ENCODE data around the gene SEPTIN7.
A peak's percentile ranks its signal among the peaks of the same experiment; 100 is the strongest.
"Not testable (repeated sequence)": the region's sequence is repeated elsewhere in the genome, so short reads cannot be mapped to it uniquely, and the experiment has no call there.

SEPTIN7 gene

GRCh38 chr7:35800718-35801391 lies at the start of gene SEPTIN7:
SEPTIN7 (plus strand) TSS chr7:35801057; CDS start chr7:35801210, 153 bp downstream.
- Histone ChIP-seq H3K9ac (ENCODE audit: low read length) (peak within 1 kb of the TSS; percentile 95), H3K27me3 (ENCODE audit: control insufficient read depth, insufficient read depth, low read length) (no peaks in the 10 kb centered on the region), H3K4me1 (ENCODE audit: control insufficient read depth, insufficient read depth, low read length) (peaks cover 5% of the 10 kb centered on the region), H3K4me3 (ENCODE audit: low read length) (peak within 1 kb of the TSS; percentile 81), H3K36me3 (ENCODE audit: control insufficient read depth, insufficient read depth, low read length) (no peaks in the 10 kb centered on the region), H3K9me3 (ENCODE audit: control insufficient read depth, low read length) (no peaks in the 10 kb centered on the region)

- no peak overlapping the region for H3K9ac ChIP-seq (ENCODE audit: low read length)
- H3K9me3 ChIP-seq (ENCODE audit: control insufficient read depth, low read length), result no peaks in the 10 kb centered on the region
- H3K36me3 ChIP-seq (ENCODE audit: control insufficient read depth, insufficient read depth, low read length), result no peaks in the 10 kb centered on the region
- H3K4me1 ChIP-seq (ENCODE audit: control insufficient read depth, insufficient read depth, low read length), result no peaks in the 10 kb centered on the region
- H3K27me3 ChIP-seq (ENCODE audit: control insufficient read depth, insufficient read depth, low read length), result no peaks in the 10 kb centered on the region
- no peak overlapping the region for H3K4me3 ChIP-seq (ENCODE audit: low read length)
Observed at GRCh38 chr7:35752742-35753141, 48.1 kb upstream of the SEPTIN7 start.

- Histone ChIP-seq H3K4me3 (ENCODE audit: low read length) (no peak overlapping the region), H3K36me3 (ENCODE audit: control insufficient read depth, insufficient read depth, low read length) (no peaks in the 10 kb centered on the region), H3K4me1 (ENCODE audit: control insufficient read depth, insufficient read depth, low read length) (no peaks in the 10 kb centered on the region), H3K9me3 (ENCODE audit: control insufficient read depth, low read length) (no peaks in the 10 kb centered on the region), H3K9ac (ENCODE audit: low read length) (no peak overlapping the region), H3K27me3 (ENCODE audit: control insufficient read depth, insufficient read depth, low read length) (no peaks in the 10 kb centered on the region)
Observed at GRCh38 chr7:35753761-35754603, 46.9 kb upstream of the SEPTIN7 start.

GRCh38 chr7:35754741-35755140 lies 46.1 kb upstream of the SEPTIN7 start:
- Histone ChIP-seq H3K4me3 (ENCODE audit: low read length) (no peak overlapping the region), H3K36me3 (ENCODE audit: control insufficient read depth, insufficient read depth, low read length) (no peaks in the 10 kb centered on the region), H3K27me3 (ENCODE audit: control insufficient read depth, insufficient read depth, low read length) (no peaks in the 10 kb centered on the region), H3K9ac (ENCODE audit: low read length) (no peak overlapping the region), H3K9me3 (ENCODE audit: control insufficient read depth, low read length) (no peaks in the 10 kb centered on the region), H3K4me1 (ENCODE audit: control insufficient read depth, insufficient read depth, low read length) (no peaks in the 10 kb centered on the region)

GRCh38 chr7:35755711-35756110 lies 45.1 kb upstream of the SEPTIN7 start:
- Histone ChIP-seq H3K4me3 (ENCODE audit: low read length) (no peak overlapping the region), H3K9ac (ENCODE audit: low read length) (no peak overlapping the region), H3K36me3 (ENCODE audit: control insufficient read depth, insufficient read depth, low read length) (no peaks in the 10 kb centered on the region), H3K27me3 (ENCODE audit: control insufficient read depth, insufficient read depth, low read length) (no peaks in the 10 kb centered on the region), H3K9me3 (ENCODE audit: control insufficient read depth, low read length) (no peaks in the 10 kb centered on the region), H3K4me1 (ENCODE audit: control insufficient read depth, insufficient read depth, low read length) (no peaks in the 10 kb centered on the region)

- not testable (repeated sequence) for H3K27me3 ChIP-seq (ENCODE audit: control insufficient read depth, insufficient read depth, low read length); H3K4me1 ChIP-seq (ENCODE audit: control insufficient read depth, insufficient read depth, low read length); H3K4me3 ChIP-seq (ENCODE audit: low read length); H3K36me3 ChIP-seq (ENCODE audit: control insufficient read depth, insufficient read depth, low read length); H3K9ac ChIP-seq (ENCODE audit: low read length); H3K9me3 ChIP-seq (ENCODE audit: control insufficient read depth, low read length)
Observed at GRCh38 chr7:35756453-35756852, 44.4 kb upstream of the SEPTIN7 start.

GRCh38 chr7:35757574-35757973 lies 43.3 kb upstream of the SEPTIN7 start:
- Histone ChIP-seq H3K9ac (ENCODE audit: low read length) (no peak overlapping the region), H3K4me1 (ENCODE audit: control insufficient read depth, insufficient read depth, low read length) (no peaks in the 10 kb centered on the region), H3K27me3 (ENCODE audit: control insufficient read depth, insufficient read depth, low read length) (no peaks in the 10 kb centered on the region), H3K9me3 (ENCODE audit: control insufficient read depth, low read length) (no peaks in the 10 kb centered on the region), H3K4me3 (ENCODE audit: low read length) (no peak overlapping the region), H3K36me3 (ENCODE audit: control insufficient read depth, insufficient read depth, low read length) (no peaks in the 10 kb centered on the region)

- Histone ChIP-seq H3K4me3 (ENCODE audit: low read length) (no peak overlapping the region), H3K4me1 (ENCODE audit: control insufficient read depth, insufficient read depth, low read length) (no peaks in the 10 kb centered on the region)
Observed at GRCh38 chr7:35758421-35758820, 42.4 kb upstream of the SEPTIN7 start.

GRCh38 chr7:35760143-35760745 lies 40.6 kb upstream of the SEPTIN7 start:
- no peak overlapping the region for H3K4me3 ChIP-seq (ENCODE audit: low read length)
- H3K4me1 ChIP-seq (ENCODE audit: control insufficient read depth, insufficient read depth, low read length), result no peaks in the 10 kb centered on the region
- no peaks in the 10 kb centered on the region for H3K36me3 ChIP-seq (ENCODE audit: control insufficient read depth, insufficient read depth, low read length)
- no peaks in the 10 kb centered on the region for H3K9me3 ChIP-seq (ENCODE audit: control insufficient read depth, low read length)
- H3K9ac ChIP-seq (ENCODE audit: low read length), result no peak overlapping the region
- no peaks in the 10 kb centered on the region for H3K27me3 ChIP-seq (ENCODE audit: control insufficient read depth, insufficient read depth, low read length)

More at GRCh38 chr7:35758421-35758820, 42.4 kb upstream of the SEPTIN7 start:
- H3K9ac ChIP-seq (ENCODE audit: low read length), result no peak overlapping the region
- no peaks in the 10 kb centered on the region for H3K36me3 ChIP-seq (ENCODE audit: control insufficient read depth, insufficient read depth, low read length)
- no peaks in the 10 kb centered on the region for H3K27me3 ChIP-seq (ENCODE audit: control insufficient read depth, insufficient read depth, low read length)
- no peaks in the 10 kb centered on the region for H3K9me3 ChIP-seq (ENCODE audit: control insufficient read depth, low read length)

GRCh38 chr7:35761871-35762677 lies 38.8 kb upstream of the SEPTIN7 start:
- H3K9me3 ChIP-seq (ENCODE audit: control insufficient read depth, low read length), result no peaks in the 10 kb centered on the region
- H3K36me3 ChIP-seq (ENCODE audit: control insufficient read depth, insufficient read depth, low read length), result no peaks in the 10 kb centered on the region
- H3K9ac ChIP-seq (ENCODE audit: low read length), result no peak overlapping the region
- H3K27me3 ChIP-seq (ENCODE audit: control insufficient read depth, insufficient read depth, low read length), result no peaks in the 10 kb centered on the region
- no peaks in the 10 kb centered on the region for H3K4me1 ChIP-seq (ENCODE audit: control insufficient read depth, insufficient read depth, low read length)
- H3K4me3 ChIP-seq (ENCODE audit: low read length), result no peak overlapping the region

- no peak overlapping the region for H3K9ac ChIP-seq (ENCODE audit: low read length)
- no peaks in the 10 kb centered on the region for H3K9me3 ChIP-seq (ENCODE audit: control insufficient read depth, low read length)
- H3K27me3 ChIP-seq (ENCODE audit: control insufficient read depth, insufficient read depth, low read length), result no peaks in the 10 kb centered on the region
- no peaks in the 10 kb centered on the region for H3K36me3 ChIP-seq (ENCODE audit: control insufficient read depth, insufficient read depth, low read length)
- no peak overlapping the region for H3K4me3 ChIP-seq (ENCODE audit: low read length)
- no peaks in the 10 kb centered on the region for H3K4me1 ChIP-seq (ENCODE audit: control insufficient read depth, insufficient read depth, low read length)
Observed at GRCh38 chr7:35762781-35763180, 38.1 kb upstream of the SEPTIN7 start.
